ENCODE results near the gene CORO2B. TPM values are rescaled to one million over a fixed set of nuclear protein-coding genes. Genes with fewer than 3 reads are reported as not detected.

Gene CORO2B
- total and polyA plus RNA-seq, 2 of the 13 experiments (the other 11 are each of a cell fraction or from before 2014, with no cell fraction given) = 0.35 to 0.63 TPM

DNA sequence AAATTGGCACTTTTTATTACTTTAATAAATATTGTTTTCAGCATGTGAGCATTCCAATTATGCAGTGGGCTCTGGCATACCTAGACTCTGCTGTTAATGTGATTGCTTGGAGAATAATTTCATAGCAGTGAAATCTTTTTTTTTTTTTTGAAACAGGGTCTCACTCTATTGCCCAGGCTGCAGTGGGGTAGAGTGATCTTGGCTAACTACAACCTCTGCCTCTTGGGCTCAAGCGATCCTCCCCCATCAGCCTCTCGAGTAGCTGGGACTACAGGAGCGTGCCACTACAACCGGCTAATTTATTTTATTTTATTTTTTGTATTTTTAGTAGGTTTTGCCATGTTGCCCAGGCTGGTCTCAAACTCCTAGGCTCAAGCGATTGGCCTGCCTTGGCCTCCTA is 14.6 kb upstream of the CORO2B start (continued):
- TF ChIP-seq, protein P1, sequence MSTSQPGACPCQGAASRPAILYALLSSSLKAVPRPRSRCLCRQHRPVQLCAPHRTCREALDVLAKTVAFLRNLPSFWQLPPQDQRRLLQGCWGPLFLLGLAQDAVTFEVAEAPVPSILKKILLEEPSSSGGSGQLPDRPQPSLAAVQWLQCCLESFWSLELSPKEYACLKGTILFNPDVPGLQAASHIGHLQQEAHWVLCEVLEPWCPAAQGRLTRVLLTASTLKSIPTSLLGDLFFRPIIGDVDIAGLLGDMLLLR (CRISPR knock-in tag; IDR thresholded peaks at IDR 0.05) = no peak
- no peak for TF ChIP-seq HOXA7 (CRISPR knock-in tag; IDR thresholded peaks at IDR 0.05)
- TF ChIP-seq ZNF543 (CRISPR knock-in tag; IDR thresholded peaks at IDR 0.05) = no peak
- TF ChIP-seq ZFP36L1 (CRISPR knock-in tag; IDR thresholded peaks at IDR 0.05) = no peak
- TF ChIP-seq, protein P2, sequence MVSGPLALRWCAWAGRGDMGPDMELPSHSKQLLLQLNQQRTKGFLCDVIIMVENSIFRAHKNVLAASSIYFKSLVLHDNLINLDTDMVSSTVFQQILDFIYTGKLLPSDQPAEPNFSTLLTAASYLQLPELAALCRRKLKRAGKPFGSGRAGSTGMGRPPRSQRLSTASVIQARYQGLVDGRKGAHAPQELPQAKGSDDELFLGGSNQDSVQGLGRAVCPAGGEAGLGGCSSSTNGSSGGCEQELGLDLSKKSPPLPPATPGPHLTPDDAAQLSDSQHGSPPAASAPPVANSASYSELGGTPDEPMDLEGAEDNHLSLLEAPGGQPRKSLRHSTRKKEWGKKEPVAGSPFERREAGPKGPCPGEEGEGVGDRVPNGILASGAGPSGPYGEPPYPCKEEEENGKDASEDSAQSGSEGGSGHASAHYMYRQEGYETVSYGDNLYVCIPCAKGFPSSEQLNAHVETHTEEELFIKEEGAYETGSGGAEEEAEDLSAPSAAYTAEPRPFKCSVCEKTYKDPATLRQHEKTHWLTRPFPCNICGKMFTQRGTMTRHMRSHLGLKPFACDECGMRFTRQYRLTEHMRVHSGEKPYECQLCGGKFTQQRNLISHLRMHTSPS (CRISPR knock-in tag; IDR thresholded peaks at IDR 0.05; ENCODE audit: low read depth) = no peak
- no peak for TF ChIP-seq NFRKB (IDR thresholded peaks at IDR 0.05)

DNA sequence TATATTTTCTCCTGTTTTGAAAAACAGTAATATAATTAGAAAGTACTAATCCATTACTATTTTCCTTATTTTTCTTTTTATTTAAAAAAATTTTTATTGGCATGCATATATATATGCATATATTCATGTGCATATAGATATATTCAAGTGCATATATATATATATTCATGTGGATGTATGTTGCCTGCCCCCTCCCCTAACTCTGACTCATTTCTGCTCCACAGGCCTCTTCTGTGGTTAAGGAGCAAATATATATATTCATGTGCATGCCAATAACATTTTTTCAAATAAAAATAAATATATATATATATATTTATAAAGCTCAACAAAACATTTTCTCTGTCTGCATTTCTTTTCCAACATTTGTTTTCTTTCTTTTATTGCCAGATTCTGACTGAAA is 13.6 kb upstream of the CORO2B start:
- H3K79me2 ChIP-seq (ENCODE audit: insufficient read depth, low read length) = no peaks in the 10 kb centered on the region
- no peak overlapping the region for H3K9ac ChIP-seq (ENCODE audit: insufficient read depth, low read depth, low read length)
- CTCF ChIA-PET (ENCODE audit: low intra/inter-chr PET ratio, low total read pairs) = no interaction called here
- H3K36me3 ChIP-seq (replicated peaks in 1 of 2; ENCODE audit: control insufficient read depth in 1 of 2, insufficient read depth in 2 of 2, low read length in 2 of 2) = no peaks in the 10 kb centered on the region
- no peak overlapping the region for H3K27ac ChIP-seq (ENCODE audit: extremely low read length, insufficient read depth, low read length)
- BruUV-seq (replicated peaks) = no TSS peak
- H3K4me1 ChIP-seq (ENCODE audit: insufficient read depth, low read length) = no peaks in the 10 kb centered on the region
- intact Hi-C loops (cut with micrococcal nuclease; ENCODE audit: unreplicated experiment) = no loop called here
- no peak overlapping the region for H2AFZ ChIP-seq (ENCODE audit: low read length)
- no peak overlapping the region for H3K4me2 ChIP-seq (ENCODE audit: low read depth, low read length)
- ATAC-seq (no peak), FAIRE-seq (no peak), DNase-seq (ENCODE audit: low spot score) (no peak)
- in situ Hi-C loops (cut with HindIII; ENCODE audit: extremely low pct_ligation_motif_present, low pct_unique_long_range_greater_than_20kb) = no loop called here
- H3K27me3 ChIP-seq (ENCODE audit: control insufficient read depth in 1 of 2, insufficient read depth in 2 of 2, low read length in 2 of 2) = peaks cover 1 to 27% of the 10 kb centered on the region in 2 experiments; a peak in 3 of 5 replicates
- TF ChIP-seq, protein P3, sequence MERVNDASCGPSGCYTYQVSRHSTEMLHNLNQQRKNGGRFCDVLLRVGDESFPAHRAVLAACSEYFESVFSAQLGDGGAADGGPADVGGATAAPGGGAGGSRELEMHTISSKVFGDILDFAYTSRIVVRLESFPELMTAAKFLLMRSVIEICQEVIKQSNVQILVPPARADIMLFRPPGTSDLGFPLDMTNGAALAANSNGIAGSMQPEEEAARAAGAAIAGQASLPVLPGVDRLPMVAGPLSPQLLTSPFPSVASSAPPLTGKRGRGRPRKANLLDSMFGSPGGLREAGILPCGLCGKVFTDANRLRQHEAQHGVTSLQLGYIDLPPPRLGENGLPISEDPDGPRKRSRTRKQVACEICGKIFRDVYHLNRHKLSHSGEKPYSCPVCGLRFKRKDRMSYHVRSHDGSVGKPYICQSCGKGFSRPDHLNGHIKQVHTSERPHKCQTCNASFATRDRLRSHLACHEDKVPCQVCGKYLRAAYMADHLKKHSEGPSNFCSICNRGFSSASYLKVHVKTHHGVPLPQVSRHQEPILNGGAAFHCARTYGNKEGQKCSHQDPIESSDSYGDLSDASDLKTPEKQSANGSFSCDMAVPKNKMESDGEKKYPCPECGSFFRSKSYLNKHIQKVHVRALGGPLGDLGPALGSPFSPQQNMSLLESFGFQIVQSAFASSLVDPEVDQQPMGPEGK (CRISPR knock-in tag; IDR thresholded peaks at IDR 0.05) = no peak
- TF ChIP-seq RFXANK (CRISPR knock-in tag; IDR thresholded peaks at IDR 0.05) (no peak), ZEB1 (IDR thresholded peaks at IDR 0.05; ENCODE audit: insufficient replicate concordance, low read depth) (no peak), FIP1L1 (IDR thresholded peaks at IDR 0.05; ENCODE audit: borderline replicate concordance, insufficient read depth, low read depth, low read length) (no peak), MIXL1 (CRISPR knock-in tag; IDR thresholded peaks at IDR 0.05) (no peak), NR2F1 (CRISPR knock-in tag; IDR thresholded peaks at IDR 0.05) (no peak), RBFOX2 (IDR thresholded peaks at IDR 0.05; ENCODE audit: low read depth, low read length) (no peak), ZKSCAN1 (IDR thresholded peaks at IDR 0.05; ENCODE audit: low read length) (no peak), ZNF33B (CRISPR knock-in tag; IDR thresholded peaks at IDR 0.05) (no peak), TBX3 (IDR thresholded peaks at IDR 0.05; ENCODE audit: borderline replicate concordance) (no peak), ZNF446 (CRISPR knock-in tag; IDR thresholded peaks at IDR 0.05) (no peak), SRF (IDR thresholded peaks at IDR 0.05; ENCODE audit: low read depth, low read length) (no peak)
- no peaks in the 10 kb centered on the region for H4K20me1 ChIP-seq (ENCODE audit: insufficient read depth, low read length)
- POLR2A ChIA-PET = no interaction called here
- H3K9me3 ChIP-seq (ENCODE audit: low read length) = no peaks in the 10 kb centered on the region
- H3K4me3 ChIP-seq (replicated peaks in 1 of 3; ENCODE audit: insufficient read depth in 1 of 3, low read depth in 2 of 3, low read length in 3 of 3) = no peak overlapping the region

All from HepG2 (cell line).